SK-N-SH treated with all-trans-retinoic acid at 6 μM for 48 hours (cell line): ENCODE results near the gene GPANK1.

Source experiments
- ATAC-seq: fragments of 200-7000 bp; cut with Tn5 transposase; 3 replicates; pipeline ENCODE4 v1.9.1; 2020; ENCODE audit warnings: mild to moderate bottlenecking, moderate library complexity
- ARNTL ChIP-seq: fragments of 450-650 bp; formaldehyde crosslinking; IDR thresholded peaks from 2 replicates; pipeline ENCODE4 v1.5.0; 2020; ENCODE audit warnings: low read depth, mild to moderate bottlenecking, moderate library complexity, borderline replicate concordance
- BACH2 ChIP-seq: fragments of 250-450 bp; sonication (Bioruptor Pico); IDR thresholded peaks from 2 replicates; pipeline ENCODE4 v1.9.0; 2021; ENCODE audit warnings: mild to moderate bottlenecking, borderline replicate concordance
- CREB5 ChIP-seq: fragments of 250-450 bp; sonication (Bioruptor Pico); IDR thresholded peaks from 2 replicates; pipeline ENCODE4 v1.5.1; 2020; ENCODE audit warnings: low read depth, mild to moderate bottlenecking, moderate library complexity
- CSDC2 ChIP-seq: fragments of 250-450 bp; sonication (Bioruptor Pico); IDR thresholded peaks from 2 replicates; pipeline ENCODE4 v1.5.0; 2020; ENCODE audit warnings: mild to moderate bottlenecking, moderate library complexity
- CSRNP3 ChIP-seq: fragments of 250-450 bp; sonication (Bioruptor Pico); IDR thresholded peaks from 2 replicates; pipeline ENCODE4 v1.5.1; 2021; ENCODE audit warnings: mild to moderate bottlenecking, moderate library complexity
- GLIS3 ChIP-seq: fragments of 250-450 bp; sonication (Bioruptor Pico); IDR thresholded peaks from 2 replicates; pipeline ENCODE4 v1.5.0; 2020; ENCODE audit warnings: mild to moderate bottlenecking, moderate library complexity
- ISL1 ChIP-seq: fragments of 250-450 bp; sonication (Bioruptor Pico); IDR thresholded peaks from 2 replicates; pipeline ENCODE4 v2.1.2; 2022; ENCODE audit warnings: mild to moderate bottlenecking, moderate library complexity
- OSR1 ChIP-seq: fragments of 250-450 bp; sonication (Bioruptor Pico); IDR thresholded peaks from 2 replicates; pipeline ENCODE4 v1.8.0; 2022; ENCODE audit warnings: moderate library complexity, mild to moderate bottlenecking, inconsistent platforms
- PATZ1 ChIP-seq: fragments of 250-450 bp; sonication (Bioruptor Pico); IDR thresholded peaks from 2 replicates; pipeline ENCODE4 v1.8.0; 2020; ENCODE audit warnings: mild to moderate bottlenecking, moderate library complexity, borderline replicate concordance
- POU6F1 ChIP-seq: fragments of 250-450 bp; sonication (Bioruptor Pico); IDR thresholded peaks from 2 replicates; pipeline ENCODE4 v1.8.0; 2021; ENCODE audit warnings: low read depth, mild to moderate bottlenecking, moderate library complexity, borderline replicate concordance
- PPARA ChIP-seq: fragments of 250-450 bp; sonication (Bioruptor Pico); IDR thresholded peaks from 2 replicates; pipeline ENCODE4 v1.5.0; 2020; ENCODE audit warnings: mild to moderate bottlenecking, borderline replicate concordance
- RARB ChIP-seq: fragments of 250-450 bp; sonication (Bioruptor Pico); IDR thresholded peaks from 2 replicates; pipeline ENCODE4 v1.8.0; 2021; ENCODE audit warnings: mild to moderate bottlenecking, moderate library complexity
- SNAI2 ChIP-seq: fragments of 250-450 bp; sonication (Bioruptor Pico); IDR thresholded peaks from 2 replicates; pipeline ENCODE4 v1.5.0; 2020; ENCODE audit warnings: mild to moderate bottlenecking, moderate library complexity
- TOX ChIP-seq: fragments of 250-450 bp; sonication (Bioruptor Pico); IDR thresholded peaks from 2 replicates; pipeline ENCODE4 v1.8.0; 2021; ENCODE audit warnings: mild to moderate bottlenecking, moderate library complexity, borderline replicate concordance
- ZC3H10 ChIP-seq: fragments of 250-450 bp; sonication (Bioruptor Pico); IDR thresholded peaks from 2 replicates; pipeline ENCODE4 v1.5.1; 2021; ENCODE audit warnings: mild to moderate bottlenecking, moderate library complexity
- ZFP30 ChIP-seq: fragments of 450-650 bp; formaldehyde crosslinking; IDR thresholded peaks from 2 replicates; pipeline ENCODE4 v1.5.0; 2022; ENCODE audit warnings: mild to moderate bottlenecking, moderate library complexity
- ZNF565 ChIP-seq: fragments of 450-650 bp; formaldehyde crosslinking; conservative IDR thresholded peaks from 2 replicates; pipeline ENCODE4 v1.5.0; 2020; ENCODE audit warnings: low read depth, mild to moderate bottlenecking, moderate library complexity
- ZNF8 ChIP-seq: fragments of 450-650 bp; formaldehyde crosslinking; IDR thresholded peaks from 2 replicates; pipeline ENCODE4 v1.5.0; 2020; ENCODE audit warnings: mild to moderate bottlenecking, moderate library complexity

The GPANK1 gene

GRCh38 chr6:31652925-31653724 is 11.7 kb downstream of the GPANK1 start:
- TF ChIP-seq SNAI2 (no peak), OSR1 (CRISPR knock-in tag) (no peak), PATZ1 (no peak), CSDC2 (CRISPR knock-in tag) (no peak), ZNF8 (CRISPR knock-in tag) (no peak), ZC3H10 (CRISPR knock-in tag) (no peak)
- ATAC-seq: peak; percentile 77

- peak; percentile 82 for ATAC-seq
- TF ChIP-seq ZNF8 (CRISPR knock-in tag): no peak
- no peak for TF ChIP-seq CREB5 (CRISPR knock-in tag)
- TF ChIP-seq GLIS3 (CRISPR knock-in tag): no peak
- TF ChIP-seq TOX (CRISPR knock-in tag): no peak
- no peak for TF ChIP-seq BACH2
- no peak for TF ChIP-seq CSDC2 (CRISPR knock-in tag)
- TF ChIP-seq PPARA (CRISPR knock-in tag): no peak
- no peak for TF ChIP-seq ARNTL
- no peak for TF ChIP-seq ZNF565 (CRISPR knock-in tag)
- TF ChIP-seq OSR1 (CRISPR knock-in tag): no peak
- TF ChIP-seq ISL1 (CRISPR knock-in tag): no peak
- no peak for TF ChIP-seq ZFP30
- TF ChIP-seq CSRNP3 (CRISPR knock-in tag): no peak
- TF ChIP-seq POU6F1 (CRISPR knock-in tag): no peak
These were observed 13.1 kb downstream of the GPANK1 start for GRCh38 chr6:31651602-31652191.

GRCh38 chr6:31645325-31645724 is 19.5 kb downstream of the GPANK1 start:
- no peak for TF ChIP-seq ZFP30
- no peak for TF ChIP-seq GLIS3 (CRISPR knock-in tag)
- TF ChIP-seq SNAI2: no peak
- ATAC-seq: no peak

GRCh38 chr6:31643818-31644454 is 20.9 kb downstream of the GPANK1 start:
- no peak for ATAC-seq
- TF ChIP-seq RARB (CRISPR knock-in tag): no peak
- no peak for TF ChIP-seq POU6F1 (CRISPR knock-in tag)
- no peak for TF ChIP-seq ARNTL
- TF ChIP-seq BACH2: no peak
- TF ChIP-seq TOX (CRISPR knock-in tag): no peak
- TF ChIP-seq ISL1 (CRISPR knock-in tag): no peak
- TF ChIP-seq PATZ1: no peak
- no peak for TF ChIP-seq ZNF565 (CRISPR knock-in tag)
- no peak for TF ChIP-seq CREB5 (CRISPR knock-in tag)
